IPS DF 6.9 (cell line): Measurements from ENCODE around the gene NT5E.

Experiments
- DNase-seq: peaks from one replicate; pipeline ENCODE4 v3.0.0-alpha.2; 2013; ENCODE audit warnings: low read depth, low spot score
- H3K27ac ChIP-seq: one replicate; pipeline ENCODE4 v1.5.1; 2013; ENCODE audit warnings: low read length, control low read depth
- H3K27me3 ChIP-seq: 2 replicates; pipeline ENCODE4 v1.6.1; 2013; ENCODE audit warnings: mild to moderate bottlenecking, low read length; ENCODE audit not compliant: control insufficient read depth, insufficient read depth
- H3K36me3 ChIP-seq: 2 replicates; pipeline ENCODE4 v1.6.1; 2013; ENCODE audit warnings: low read length; ENCODE audit not compliant: control insufficient read depth, insufficient read depth
- H3K4me1 ChIP-seq: 2 replicates; pipeline ENCODE4 v1.6.1; 2013; ENCODE audit warnings: low read length; ENCODE audit not compliant: control insufficient read depth, insufficient read depth
- H3K4me3 ChIP-seq: 2 replicates; pipeline ENCODE4 v1.5.1; 2013; ENCODE audit warnings: mild to moderate bottlenecking, low read length
- H3K9me3 ChIP-seq: 2 replicates; pipeline ENCODE4 v1.6.1; 2013; ENCODE audit warnings: low read length, inconsistent platforms; ENCODE audit not compliant: control insufficient read depth, insufficient read depth
- WGBS: extraction: QIAGEN DNeasy Blood & Tissue Kit; methylation state at CpG from one replicate; pipeline ENCODE4 v1.1.7; 2013; ENCODE audit warnings: mixed read lengths, missing lambda C conversion rate; ENCODE audit not compliant: insufficient read length, insufficient coverage; 5-methylcytosine and 5-hydroxymethylcytosine counted together

NT5E gene

GRCh38 chr6:85469276-85470022 lies 19.6 kb downstream of the NT5E start:
- Histone ChIP-seq H3K36me3 (no peaks in the 10 kb centered on the region), H3K27ac (no peak overlapping the region), H3K9me3 (no peaks in the 10 kb centered on the region; the same call in 1 of the 2 replicates), H3K4me3 (no peak overlapping the region), H3K4me1 (no peaks in the 10 kb centered on the region), H3K27me3 (no peaks in the 10 kb centered on the region)
- DNase-seq = no peak
- no CpG with 5 or more reads among the region's 2 CpGs for WGBS

- Histone ChIP-seq H3K27ac (no peak overlapping the region), H3K9me3 (no peaks in the 10 kb centered on the region; the same call in 1 of the 2 replicates), H3K36me3 (no peaks in the 10 kb centered on the region), H3K4me1 (no peaks in the 10 kb centered on the region), H3K4me3 (no peak overlapping the region), H3K27me3 (no peaks in the 10 kb centered on the region)
- WGBS = no CpG with 5 or more reads among the region's 2 CpGs
- DNase-seq = no peak
Observed at GRCh38 chr6:85470023-85470410, 20.1 kb downstream of the NT5E start.

DNA sequence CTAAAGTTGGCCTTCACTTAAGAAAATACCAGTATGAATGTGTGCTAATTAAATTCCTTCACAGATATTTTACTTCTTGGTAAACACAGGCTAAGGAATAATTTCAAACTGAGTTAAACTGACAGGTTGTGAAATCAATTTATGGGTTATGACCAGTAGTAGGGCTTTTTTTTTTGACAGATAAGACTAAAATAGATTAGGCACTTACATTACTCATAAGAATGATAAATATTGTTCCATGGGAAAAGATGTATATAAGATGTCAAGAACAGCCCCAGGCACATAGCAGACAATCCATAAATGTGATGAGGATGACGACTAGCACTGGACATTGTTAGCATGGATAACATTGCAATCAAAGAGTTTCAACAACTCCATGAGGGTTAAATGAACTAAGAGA lies 22.9 kb downstream of the NT5E start:
- H3K4me1 ChIP-seq = no peaks in the 10 kb centered on the region
- H3K4me3 ChIP-seq = no peak overlapping the region
- no CpG with 5 or more reads among the region's 1 CpG for WGBS
- H3K27me3 ChIP-seq = no peaks in the 10 kb centered on the region
- no peaks in the 10 kb centered on the region; the same call in none of the 2 replicates for H3K9me3 ChIP-seq
- H3K27ac ChIP-seq = no peak overlapping the region
- no peak for DNase-seq
- H3K36me3 ChIP-seq = no peaks in the 10 kb centered on the region

DNA sequence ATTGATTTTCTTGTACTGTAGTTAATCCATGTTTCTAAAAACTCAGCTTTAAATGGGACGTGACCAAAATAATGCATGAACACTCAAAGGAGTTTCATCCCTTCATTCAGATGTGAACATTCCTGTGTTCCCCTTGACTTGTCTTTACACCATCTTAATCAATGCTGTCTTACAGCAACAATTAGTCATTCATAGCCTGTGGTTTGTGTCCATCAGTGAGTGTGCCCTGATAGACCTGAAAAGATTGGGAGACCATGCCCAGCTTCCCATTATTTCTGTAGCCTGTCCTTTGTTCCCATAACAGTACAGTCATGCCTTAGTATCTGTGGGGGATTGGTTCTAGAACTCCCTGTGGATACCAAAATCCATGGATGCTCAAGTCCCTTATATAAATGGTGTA lies 23.9 kb downstream of the NT5E start:
- H3K9me3 ChIP-seq = no peaks in the 10 kb centered on the region; the same call in none of the 2 replicates
- H3K4me3 ChIP-seq = no peak overlapping the region
- no CpG with 5 or more reads among the region's 1 CpG for WGBS
- DNase-seq = no peak
- no peaks in the 10 kb centered on the region for H3K4me1 ChIP-seq
- H3K36me3 ChIP-seq = no peaks in the 10 kb centered on the region
- no peaks in the 10 kb centered on the region for H3K27me3 ChIP-seq
- no peak overlapping the region for H3K27ac ChIP-seq

GRCh38 chr6:85476532-85476931 lies 26.6 kb downstream of the NT5E start:
- no peaks in the 10 kb centered on the region for H3K4me1 ChIP-seq

GRCh38 chr6:85479208-85479607 lies 29.3 kb downstream of the NT5E start:
- H3K9me3 ChIP-seq = no peaks in the 10 kb centered on the region; the same call in 1 of the 2 replicates
- no peak overlapping the region for H3K27ac ChIP-seq
- H3K36me3 ChIP-seq = no peaks in the 10 kb centered on the region
- no peak for DNase-seq
- no peaks in the 10 kb centered on the region for H3K4me1 ChIP-seq
- no CpG with 5 or more reads among the region's 1 CpG for whole genome bisulfite sequencing
- H3K27me3 ChIP-seq = no peaks in the 10 kb centered on the region
- H3K4me3 ChIP-seq = no peak overlapping the region

More at GRCh38 chr6:85476532-85476931, 26.6 kb downstream of the NT5E start:
- Histone ChIP-seq H3K4me3 (no peak overlapping the region), H3K27ac (no peak overlapping the region), H3K9me3 (no peaks in the 10 kb centered on the region; the same call in none of the 2 replicates), H3K36me3 (no peaks in the 10 kb centered on the region), H3K27me3 (no peaks in the 10 kb centered on the region)
- no CpG with 5 or more reads among the region's 4 CpGs for WGBS
- no peak for DNase-seq

DNA sequence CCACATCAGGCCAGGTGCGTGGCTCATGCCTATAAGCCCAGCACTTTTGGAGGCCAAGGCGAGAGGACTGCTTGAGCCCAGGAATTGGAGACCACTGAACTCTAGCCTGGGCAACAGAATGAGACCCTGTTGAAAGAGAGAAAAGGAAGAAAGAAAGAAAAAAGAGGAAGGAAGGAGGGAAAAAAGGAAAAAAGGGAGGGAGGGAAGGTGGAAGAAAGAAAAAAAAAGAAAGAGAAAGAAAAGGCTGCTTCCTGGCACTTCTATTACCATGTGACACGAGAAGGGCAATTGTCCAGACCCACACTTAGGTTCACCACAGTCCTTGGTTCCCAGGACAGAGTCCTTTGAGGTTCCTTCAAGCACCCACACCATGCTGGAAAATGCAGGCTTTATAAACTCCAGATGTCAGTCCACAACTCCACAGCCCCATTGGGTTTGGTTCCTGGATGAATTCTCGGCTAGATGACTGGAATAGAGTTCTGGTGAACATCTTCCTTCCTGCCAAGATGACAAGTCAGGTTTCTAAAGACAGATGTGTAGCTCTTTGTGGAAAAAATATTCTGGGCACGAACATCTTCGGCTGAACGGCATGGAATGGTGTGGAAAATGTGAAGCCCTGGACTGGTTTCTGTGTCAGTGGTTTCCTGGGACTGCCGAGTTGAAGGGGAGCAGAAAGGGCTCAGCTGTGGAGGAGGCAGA lies 32.5 kb downstream of the NT5E start:
- WGBS = no CpG with 5 or more reads among the region's 8 CpGs
- H3K36me3 ChIP-seq = no peaks in the 10 kb centered on the region

DNA sequence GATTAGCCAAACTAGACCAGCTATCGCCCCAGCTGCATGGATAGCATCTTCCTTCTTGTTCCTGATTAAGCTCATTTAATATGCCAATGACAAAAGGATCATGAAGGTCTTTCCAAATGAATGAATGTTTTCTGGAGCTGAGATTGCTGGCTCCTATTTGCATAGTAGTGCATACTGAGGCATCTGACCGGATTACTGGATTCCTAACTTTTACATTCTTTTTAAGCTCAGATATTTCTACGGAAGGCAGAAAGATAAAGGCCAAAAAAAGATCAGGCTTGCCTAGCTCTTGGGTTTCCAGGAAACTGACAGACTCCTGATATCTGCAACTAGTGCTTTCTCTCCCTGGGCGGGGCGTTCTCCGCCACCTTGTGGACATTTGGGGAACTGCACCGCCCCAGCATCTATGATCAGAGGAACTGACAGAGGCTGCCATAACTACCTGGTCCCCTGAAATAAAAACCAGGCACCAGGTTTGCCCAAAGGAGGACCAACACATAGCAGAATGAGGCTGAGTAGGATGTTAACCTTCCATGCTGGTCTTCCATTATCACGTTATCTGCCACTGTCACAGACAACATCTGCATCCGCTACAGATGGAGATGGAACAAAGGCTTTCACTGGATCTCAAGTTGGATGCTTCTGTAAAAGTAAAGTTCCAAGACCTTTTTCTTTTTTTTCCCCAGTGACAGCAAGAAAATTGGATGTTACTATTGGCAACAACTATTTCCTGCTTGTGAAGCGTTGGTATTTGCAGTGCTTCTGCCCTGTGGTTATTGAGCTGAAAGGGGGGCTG lies 33.2 kb downstream of the NT5E start:
- H3K27ac ChIP-seq = no peak overlapping the region
- H3K4me1 ChIP-seq = no peaks in the 10 kb centered on the region
- peak; percentile 22 for DNase-seq
- no peaks in the 10 kb centered on the region for H3K9me3 ChIP-seq
- no peaks in the 10 kb centered on the region for H3K36me3 ChIP-seq
- H3K4me3 ChIP-seq = no peak overlapping the region
- no peaks in the 10 kb centered on the region for H3K27me3 ChIP-seq
- no CpG with 5 or more reads among the region's 10 CpGs for WGBS

More for the DNA sequence above, 32.5 kb downstream of the NT5E start:
- no peaks in the 10 kb centered on the region for H3K9me3 ChIP-seq
- no peak overlapping the region for H3K4me3 ChIP-seq
- no peaks in the 10 kb centered on the region for H3K4me1 ChIP-seq
- H3K27ac ChIP-seq = no peak overlapping the region
- DNase-seq = no peak
- H3K27me3 ChIP-seq = no peaks in the 10 kb centered on the region

- Histone ChIP-seq H3K36me3 (no peaks in the 10 kb centered on the region), H3K9me3 (no peaks in the 10 kb centered on the region), H3K27ac (no peak overlapping the region), H3K4me3 (no peak overlapping the region), H3K27me3 (no peaks in the 10 kb centered on the region), H3K4me1 (no peaks in the 10 kb centered on the region)
- DNase-seq = no peak
- WGBS = no CpG with 5 or more reads among the region's 4 CpGs
Observed at GRCh38 chr6:85483846-85484245, 34.0 kb downstream of the NT5E start.

DNA sequence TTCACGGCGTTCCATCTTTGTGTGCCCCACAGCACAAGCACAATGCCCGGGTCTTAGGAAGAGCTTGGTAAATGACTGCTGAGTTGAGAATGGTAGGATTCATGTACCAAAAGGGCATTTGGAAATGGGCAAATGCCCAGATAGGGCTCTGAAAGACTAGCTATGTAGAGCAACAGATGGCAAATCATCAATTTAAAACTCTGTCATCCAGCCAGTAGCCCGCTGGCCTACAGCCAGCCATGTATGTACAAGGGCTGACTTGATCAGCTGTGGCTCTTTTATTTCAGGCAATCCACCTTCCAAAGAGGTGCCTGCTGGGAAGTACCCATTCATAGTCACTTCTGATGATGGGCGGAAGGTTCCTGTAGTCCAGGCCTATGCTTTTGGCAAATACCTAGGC lies 35.1 kb downstream of the NT5E start:
- Histone ChIP-seq H3K27ac (no peak overlapping the region), H3K27me3 (no peaks in the 10 kb centered on the region), H3K4me3 (no peak overlapping the region), H3K4me1 (no peaks in the 10 kb centered on the region), H3K36me3 (no peaks in the 10 kb centered on the region), H3K9me3 (no peaks in the 10 kb centered on the region)
- WGBS = no CpG with 5 or more reads among the region's 5 CpGs
- no peak for DNase-seq
